Naive B cell (primary cell): ENCODE results near the gene PPP2R2C. TPM values are rescaled to one million over a fixed set of nuclear protein-coding genes. Genes with fewer than 3 reads are reported as not detected.
A peak's percentile ranks its signal among the peaks of the same experiment; 100 is the strongest.

Source experiments
- ATAC-seq, 2 donors: fragments of 150-1000 bp; cut with Tn5 transposase; 2 replicates each; pipeline ENCODE4 v1.10.0; 2021; ENCODE audit warnings: low read depth in 2 of 2, mild to moderate bottlenecking in 2 of 2, moderate library complexity in 2 of 2
- DNase-seq: peaks from one replicate; pipeline ENCODE4 v3.0.0; 2022
- H3K27ac Mint-ChIP-seq, 6 donors: one replicate each; pipeline ENCODE4 v1.8.0; 2020 to 2022; ENCODE audit warnings: mild to moderate bottlenecking in 6 of 6, mixed read lengths in 6 of 6, moderate library complexity in 5 of 6, inconsistent platforms in 2 of 6
- H3K27me3 Mint-ChIP-seq, 3 donors: one replicate each; pipeline ENCODE4 v1.8.0; 2021 to 2022; ENCODE audit warnings: mixed read lengths in 3 of 3, mild to moderate bottlenecking in 1 of 3
- H3K36me3 Mint-ChIP-seq, 2 donors: one replicate each; pipeline ENCODE4 v1.8.0; 2020 to 2022; ENCODE audit warnings: mixed read lengths in 2 of 2, inconsistent platforms in 1 of 2, mild to moderate bottlenecking in 1 of 2
- H3K4me1 Mint-ChIP-seq, 3 donors: one replicate each; pipeline ENCODE4 v1.8.0; 2020 to 2022; ENCODE audit warnings: mixed read lengths in 3 of 3, inconsistent platforms in 1 of 3, mild to moderate bottlenecking in 1 of 3, moderate library complexity in 1 of 3
- H3K4me3 Mint-ChIP-seq, 8 donors: one replicate each; pipeline ENCODE4 v1.8.0; 2020 to 2022; ENCODE audit warnings: mild to moderate bottlenecking in 8 of 8, mixed read lengths in 8 of 8, moderate library complexity in 8 of 8, inconsistent platforms in 2 of 8
- H3K9me3 Mint-ChIP-seq, 7 donors: one replicate each; pipeline ENCODE4 v1.8.0; 2020 to 2022; ENCODE audit warnings: mixed read lengths in 7 of 7, mild to moderate bottlenecking in 5 of 7, inconsistent platforms in 2 of 7, moderate library complexity in 1 of 7
- polyA plus RNA-seq, 6 donors: library from polyadenylated mRNA; unstranded; fragments of 300-500 nt; fragmentation: Illumina TruSeq; gene quantifications; one replicate each; pipeline ENCODE4 v1.2.3, GENCODE V29; 2021; ENCODE audit warnings: low read depth in 6 of 6

The PPP2R2C gene
- polyA plus RNA-seq, 6 donors from 2014 or later: not detected

GRCh38 chr4:6271701-6272465 is 200.5 kb downstream of the PPP2R2C start:
- Mint-ChIP-seq H3K27ac (peak overlapping the region in 1 of 6 donors; percentile 26), H3K4me1 (peaks cover 35 to 43% (median 42%) of the 10 kb centered on the region in 3 donors), H3K27me3 (peaks cover 0 to 17% (median 0%) of the 10 kb centered on the region in 3 donors), H3K9me3 (no peaks in the 10 kb centered on the region), H3K36me3 (no peaks in the 10 kb centered on the region), H3K4me3 (peak overlapping the region in 7 of 8 donors; percentile 29 to 84 (median 63))
- DNase-seq: no peak
- ATAC-seq: no peak

GRCh38 chr4:6271206-6271605 is 201.2 kb downstream of the PPP2R2C start:
- no peak overlapping the region for H3K27ac Mint-ChIP-seq
- ATAC-seq: no peak
- H3K4me3 Mint-ChIP-seq: peak overlapping the region; percentile 78 to 93 (median 87)
- H3K36me3 Mint-ChIP-seq: no peaks in the 10 kb centered on the region
- H3K4me1 Mint-ChIP-seq: peaks cover 38 to 43% (median 40%) of the 10 kb centered on the region in 3 donors
- peaks cover 0 to 17% (median 0%) of the 10 kb centered on the region in 3 donors for H3K27me3 Mint-ChIP-seq
- no peaks in the 10 kb centered on the region for H3K9me3 Mint-ChIP-seq
- DNase-seq: no peak

GRCh38 chr4:6270636-6271121 is 201.7 kb downstream of the PPP2R2C start:
- ATAC-seq: no peak
- Mint-ChIP-seq H3K9me3 (no peaks in the 10 kb centered on the region), H3K27me3 (peaks cover 0 to 17% (median 0%) of the 10 kb centered on the region in 3 donors), H3K4me3 (peak overlapping the region; percentile 78 to 93 (median 87)), H3K4me1 (peaks cover 37 to 41% (median 39%) of the 10 kb centered on the region in 3 donors), H3K27ac (peak overlapping the region in 1 of 6 donors; percentile 76), H3K36me3 (no peaks in the 10 kb centered on the region)
- no peak for DNase-seq

Other genes starting within 250 kb of the PPP2R2C start
- gene WFS1, start 202.8 kb downstream of the PPP2R2C start, polyA plus RNA-seq: 1 to 10 TPM; 1.5 to 6.0 (median 3.1) TPM
- gene MAN2B2, start 102.6 kb upstream of the PPP2R2C start, polyA plus RNA-seq: 10 to 100 TPM; 10.8 to 26.1 (median 16.3) TPM
- gene MRFAP1, start 168.1 kb upstream of the PPP2R2C start, polyA plus RNA-seq: 100 to 1,000 TPM; 156 to 214 (median 164) TPM
- 1 to 10 TPM in 1 of 6 donors, not detected in 5; 2.5 TPM for gene S100P, start 221.3 kb upstream of the PPP2R2C start, polyA plus RNA-seq
- 10 to 100 TPM; 46.6 to 81.8 (median 71.3) TPM for gene MRFAP1L1, start 237.3 kb upstream of the PPP2R2C start, polyA plus RNA-seq
- gene BLOC1S4, start 243.6 kb upstream of the PPP2R2C start, polyA plus RNA-seq: 10 to 100 TPM; 70.2 to 93.2 (median 79.6) TPM